IPS DF 6.9 (cell line): Measurements from ENCODE around the gene PNMA6E.
"Not testable (repeated sequence)": the region's sequence is repeated elsewhere in the genome, so short reads cannot be mapped to it uniquely, and the experiment has no call there.

Experiments used
- DNase-seq: peaks from one replicate; pipeline ENCODE4 v3.0.0-alpha.2; 2013; ENCODE audit warnings: low read depth, low spot score
- H3K27ac ChIP-seq: one replicate; pipeline ENCODE4 v1.5.1; 2013; ENCODE audit warnings: low read length, control low read depth
- H3K27me3 ChIP-seq: 2 replicates; pipeline ENCODE4 v1.6.1; 2013; ENCODE audit warnings: mild to moderate bottlenecking, low read length; ENCODE audit not compliant: control insufficient read depth, insufficient read depth
- H3K36me3 ChIP-seq: 2 replicates; pipeline ENCODE4 v1.6.1; 2013; ENCODE audit warnings: low read length; ENCODE audit not compliant: control insufficient read depth, insufficient read depth
- H3K4me1 ChIP-seq: 2 replicates; pipeline ENCODE4 v1.6.1; 2013; ENCODE audit warnings: low read length; ENCODE audit not compliant: control insufficient read depth, insufficient read depth
- H3K4me3 ChIP-seq: 2 replicates; pipeline ENCODE4 v1.5.1; 2013; ENCODE audit warnings: mild to moderate bottlenecking, low read length
- H3K9me3 ChIP-seq: 2 replicates; pipeline ENCODE4 v1.6.1; 2013; ENCODE audit warnings: low read length, inconsistent platforms; ENCODE audit not compliant: control insufficient read depth, insufficient read depth
- WGBS: extraction: QIAGEN DNeasy Blood & Tissue Kit; methylation state at CpG from one replicate; pipeline ENCODE4 v1.1.7; 2013; ENCODE audit warnings: mixed read lengths, missing lambda C conversion rate; ENCODE audit not compliant: insufficient read length, insufficient coverage; 5-methylcytosine and 5-hydroxymethylcytosine counted together

Gene PNMA6E

DNA sequence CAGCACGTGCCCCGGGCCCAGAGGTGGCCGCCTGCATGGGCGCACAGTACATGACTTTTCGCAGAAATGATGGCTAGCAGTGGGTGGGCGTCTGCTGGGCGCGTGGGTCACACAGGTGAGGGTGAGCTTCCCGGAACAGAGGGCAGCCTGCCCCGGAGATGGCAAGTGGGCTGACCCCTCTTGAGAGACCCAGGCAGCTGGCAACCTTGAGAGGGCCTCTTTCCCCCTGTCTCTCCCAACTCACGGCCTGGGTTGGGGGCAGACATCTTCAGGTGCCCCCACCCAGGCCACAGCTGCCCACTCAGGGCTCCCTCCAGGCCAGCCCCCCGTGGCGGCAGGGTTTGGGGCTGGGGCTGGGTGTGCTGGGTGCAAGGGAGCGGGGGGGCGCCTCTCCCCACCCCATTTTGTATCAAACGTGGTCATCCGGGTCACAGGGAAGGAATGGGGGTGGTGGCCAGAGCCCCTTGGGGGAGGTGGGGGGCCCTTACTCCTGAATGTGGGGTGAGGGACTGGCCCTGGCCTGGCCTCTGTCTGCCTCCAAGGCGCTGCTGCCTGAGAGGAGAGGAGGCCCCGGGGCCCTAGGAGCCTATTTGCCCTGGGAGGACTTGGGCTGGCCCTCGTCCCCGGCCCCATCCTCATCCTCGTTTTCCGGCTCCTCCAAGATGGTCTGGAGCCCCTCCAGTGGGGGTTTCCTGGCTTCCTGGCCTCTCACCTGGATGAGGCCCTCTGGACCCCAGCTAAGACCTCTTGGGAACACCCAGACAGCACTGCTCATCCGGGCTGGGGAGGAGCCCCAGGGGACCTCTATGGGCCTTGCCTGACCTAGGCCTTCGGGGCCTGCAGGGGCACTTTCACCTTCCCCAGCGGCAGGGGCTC is 4.6 kb downstream of the PNMA6E start:
- peaks cover 1% of the 10 kb centered on the region; the same call in 1 of the 2 replicates for H3K4me1 ChIP-seq
- H3K27ac ChIP-seq = no peak overlapping the region
- H3K9me3 ChIP-seq = no peaks in the 10 kb centered on the region
- H3K27me3 ChIP-seq = no peaks in the 10 kb centered on the region
- no CpG with 5 or more reads among the region's 26 CpGs for WGBS
- H3K36me3 ChIP-seq = no peaks in the 10 kb centered on the region
- no peak overlapping the region for H3K4me3 ChIP-seq
- no peak for DNase-seq

DNA sequence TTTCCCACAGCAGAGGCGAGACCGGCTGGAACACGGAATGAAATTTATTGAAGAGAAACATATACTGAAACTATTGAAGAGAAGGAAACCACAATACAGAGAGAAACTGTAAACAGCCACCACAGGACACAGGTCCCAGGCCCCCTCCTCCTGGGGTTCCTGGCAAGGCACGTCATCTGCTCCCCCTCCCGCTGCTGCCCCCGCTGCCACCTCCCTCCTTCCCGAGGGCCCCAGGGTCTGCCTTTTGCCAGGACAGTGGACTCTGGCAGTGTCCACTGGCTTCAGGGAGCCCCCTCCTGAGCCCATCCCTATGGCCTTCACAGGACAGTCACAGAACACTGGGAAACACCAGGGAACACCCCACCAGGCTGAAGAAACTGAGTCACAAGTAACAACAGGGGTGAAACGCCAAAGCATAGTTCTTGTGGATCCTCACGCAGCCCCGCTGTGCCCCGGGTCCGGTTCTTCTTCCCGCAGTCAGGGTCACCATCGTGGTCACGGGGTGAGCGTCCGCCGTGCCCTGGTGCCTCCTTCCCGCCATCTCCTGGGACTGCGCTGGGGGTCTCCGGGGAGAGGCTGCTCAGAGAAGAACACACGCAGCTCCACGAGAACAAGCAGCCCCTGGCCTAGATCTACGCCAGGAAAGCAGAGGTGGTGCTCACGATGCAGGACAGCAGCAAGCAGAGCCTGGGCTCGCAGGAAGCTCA is 5.4 kb downstream of the PNMA6E start:
- H3K4me3 ChIP-seq = no peak overlapping the region
- no peaks in the 10 kb centered on the region; the same call in 1 of the 2 replicates for H3K36me3 ChIP-seq
- no peak for DNase-seq
- no peaks in the 10 kb centered on the region for H3K27me3 ChIP-seq
- WGBS = no CpG with 5 or more reads among the region's 26 CpGs
- H3K4me1 ChIP-seq = peaks cover 1% of the 10 kb centered on the region; the same call in 1 of the 2 replicates
- H3K27ac ChIP-seq = no peak overlapping the region
- no peaks in the 10 kb centered on the region for H3K9me3 ChIP-seq

DNA sequence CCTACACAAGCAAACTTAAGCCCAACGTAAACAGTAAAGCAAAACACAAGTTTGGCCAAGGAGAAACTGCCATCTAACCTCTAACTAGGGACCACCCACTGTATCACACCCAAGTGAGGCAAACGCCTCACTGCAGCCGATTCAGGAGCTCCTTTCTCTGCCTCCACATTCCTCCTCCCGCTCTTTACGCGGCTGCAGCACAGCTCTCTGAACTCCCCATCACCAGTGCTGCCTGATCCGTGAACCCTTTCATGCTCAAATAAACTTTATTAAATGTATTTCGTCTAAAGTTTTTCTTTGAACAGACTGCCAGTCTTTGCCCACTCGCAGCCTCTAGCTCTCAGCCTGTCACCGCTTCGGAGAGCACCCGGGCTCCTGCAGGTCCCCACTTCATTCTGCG is 6.5 kb downstream of the PNMA6E start:
- no CpG with 5 or more reads among the region's 13 CpGs for WGBS
- DNase-seq = no peak

DNA sequence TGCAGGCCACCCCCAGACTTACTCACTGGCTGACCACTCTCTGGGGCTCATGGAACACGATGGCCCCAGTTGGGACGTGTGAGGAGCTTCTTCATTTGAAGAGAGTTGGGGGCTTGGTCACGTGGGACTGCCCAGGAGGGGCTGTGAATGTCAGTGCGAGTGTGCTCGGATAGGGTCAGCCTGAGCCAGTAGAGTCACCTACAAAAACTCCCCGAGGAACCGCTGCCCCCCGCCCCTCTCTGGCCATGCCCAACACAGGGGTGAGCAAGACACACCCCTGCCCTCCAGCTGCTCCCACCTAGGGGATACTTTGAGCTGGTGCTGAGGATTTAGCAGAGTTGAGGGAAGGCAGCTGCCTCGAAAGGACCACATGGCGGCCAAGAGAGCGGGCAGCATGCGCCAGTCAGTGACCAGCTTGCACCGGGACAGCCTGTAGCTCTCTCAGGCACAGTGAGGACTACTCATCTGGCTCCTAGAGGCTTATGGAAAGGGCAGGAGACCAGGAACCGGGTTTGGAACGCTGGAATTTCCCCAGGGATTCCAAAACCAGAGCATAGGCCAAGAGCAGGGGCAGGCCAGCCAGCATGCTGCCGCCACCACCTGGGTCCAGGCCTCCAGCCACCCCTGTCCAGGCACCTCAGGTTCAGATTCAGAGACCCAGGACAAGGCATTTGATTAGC is 8.4 kb downstream of the PNMA6E start:
- H3K36me3 ChIP-seq = no peaks in the 10 kb centered on the region; the same call in 1 of the 2 replicates
- no peak overlapping the region for H3K27ac ChIP-seq
- no CpG with 5 or more reads among the region's 16 CpGs for WGBS
- no peaks in the 10 kb centered on the region for H3K27me3 ChIP-seq
- H3K9me3 ChIP-seq = no peaks in the 10 kb centered on the region
- no peak for DNase-seq
- no peaks in the 10 kb centered on the region for H3K4me1 ChIP-seq
- no peak overlapping the region for H3K4me3 ChIP-seq

More for the DNA sequence above, 6.5 kb downstream of the PNMA6E start:
- Histone ChIP-seq H3K36me3 (no peaks in the 10 kb centered on the region; the same call in 1 of the 2 replicates), H3K27me3 (no peaks in the 10 kb centered on the region), H3K9me3 (no peaks in the 10 kb centered on the region), H3K4me3 (no peak overlapping the region), H3K27ac (no peak overlapping the region), H3K4me1 (no peaks in the 10 kb centered on the region)

DNA sequence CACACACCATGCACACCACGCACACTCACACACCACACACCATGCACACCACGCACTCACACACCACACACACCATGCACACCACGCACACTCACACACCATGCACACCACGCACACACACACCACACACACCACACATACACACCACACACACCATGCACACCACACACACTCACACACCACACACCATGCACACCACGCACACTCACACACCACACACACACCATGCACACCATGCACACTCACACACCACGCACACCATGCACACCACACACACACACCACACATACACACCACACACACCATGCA is 11.7 kb downstream of the PNMA6E start:
- WGBS = no CpG with 5 or more reads among the region's 6 CpGs
- not testable (repeated sequence) for H3K9me3 ChIP-seq, H3K27ac ChIP-seq, H3K4me1 ChIP-seq, DNase-seq, H3K27me3 ChIP-seq, H3K36me3 ChIP-seq, H3K4me3 ChIP-seq

DNA sequence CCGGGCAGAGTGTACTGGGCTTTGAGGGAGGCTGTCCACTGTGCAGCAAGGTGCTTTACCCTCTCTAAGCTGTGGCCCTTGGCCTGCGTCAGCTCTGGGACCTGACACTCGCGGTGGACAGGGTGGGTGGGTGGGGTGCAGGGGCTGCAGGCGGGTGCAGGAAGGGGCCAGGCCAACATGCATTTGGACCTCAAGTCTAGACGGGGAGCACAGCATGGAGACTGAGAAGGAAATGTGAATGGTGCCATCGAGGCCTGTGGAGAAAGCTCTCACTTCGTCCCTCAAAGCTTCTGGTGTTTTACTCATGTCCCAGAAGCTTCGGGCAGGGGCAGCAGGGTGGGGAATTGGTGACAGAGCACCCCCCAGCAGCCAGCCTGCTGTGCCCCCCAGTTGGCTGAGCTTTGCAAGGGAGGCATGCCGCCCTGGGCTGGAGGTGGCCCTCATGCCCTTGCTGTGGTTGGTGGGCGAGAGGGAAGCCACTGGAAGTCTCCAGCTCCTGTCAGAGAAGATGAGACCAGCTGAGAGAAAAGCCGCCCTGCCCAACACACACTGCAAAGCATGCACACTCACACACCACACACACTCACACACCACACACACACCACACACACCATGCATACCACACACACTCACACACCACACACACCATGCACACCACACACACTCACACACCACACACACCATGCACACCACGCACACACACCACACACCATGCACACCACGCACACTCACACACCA is 12.3 kb downstream of the PNMA6E start:
- no peaks in the 10 kb centered on the region for H3K9me3 ChIP-seq
- no peak overlapping the region for H3K4me3 ChIP-seq
- H3K4me1 ChIP-seq = no peaks in the 10 kb centered on the region
- H3K27me3 ChIP-seq = no peaks in the 10 kb centered on the region
- no peak for DNase-seq
- WGBS = no CpG with 5 or more reads among the region's 14 CpGs
- H3K36me3 ChIP-seq = no peaks in the 10 kb centered on the region; the same call in 1 of the 2 replicates
- no peak overlapping the region for H3K27ac ChIP-seq

DNA sequence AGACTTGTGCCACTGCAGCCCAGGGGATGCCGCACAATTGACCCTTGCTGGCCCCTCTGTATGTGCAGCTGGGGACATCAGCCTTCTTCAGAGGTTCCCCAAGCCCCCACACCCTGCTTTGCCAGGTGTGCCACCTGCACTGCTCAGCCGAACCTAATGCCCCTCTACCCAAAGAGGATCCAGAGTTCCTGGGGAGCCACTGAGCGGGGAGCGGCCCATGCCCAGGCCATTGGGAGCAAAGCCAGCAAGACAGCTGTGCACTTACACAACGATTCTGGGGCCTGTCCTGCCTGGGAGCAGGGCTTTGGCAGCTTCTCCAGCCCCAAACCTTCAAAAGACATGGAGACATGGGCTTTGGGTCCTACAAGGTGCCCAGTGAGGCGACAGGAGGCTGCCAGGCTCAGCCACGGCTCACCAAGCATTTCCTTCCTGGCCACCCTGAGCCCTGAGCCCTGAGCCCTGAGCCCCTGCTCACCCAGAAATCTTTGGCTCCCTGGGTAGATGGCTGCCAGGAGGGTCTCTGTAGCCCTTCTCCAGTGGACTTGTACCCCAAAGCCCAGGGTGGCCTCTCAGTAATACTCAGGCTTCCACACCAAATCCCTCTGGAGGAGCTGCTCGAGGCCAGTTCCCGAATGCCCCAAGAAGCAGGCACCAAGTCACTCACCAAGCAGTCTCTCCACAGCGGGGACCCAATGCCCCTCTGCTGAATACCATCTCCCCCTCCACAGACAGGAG is 13.0 kb downstream of the PNMA6E start:
- no peaks in the 10 kb centered on the region for H3K4me1 ChIP-seq
- H3K4me3 ChIP-seq = no peak overlapping the region
- H3K27ac ChIP-seq = no peak overlapping the region
- no peaks in the 10 kb centered on the region; the same call in 1 of the 2 replicates for H3K36me3 ChIP-seq
- no peaks in the 10 kb centered on the region for H3K9me3 ChIP-seq
- DNase-seq = no peak
- no CpG with 5 or more reads among the region's 10 CpGs for WGBS
- no peaks in the 10 kb centered on the region for H3K27me3 ChIP-seq

DNA sequence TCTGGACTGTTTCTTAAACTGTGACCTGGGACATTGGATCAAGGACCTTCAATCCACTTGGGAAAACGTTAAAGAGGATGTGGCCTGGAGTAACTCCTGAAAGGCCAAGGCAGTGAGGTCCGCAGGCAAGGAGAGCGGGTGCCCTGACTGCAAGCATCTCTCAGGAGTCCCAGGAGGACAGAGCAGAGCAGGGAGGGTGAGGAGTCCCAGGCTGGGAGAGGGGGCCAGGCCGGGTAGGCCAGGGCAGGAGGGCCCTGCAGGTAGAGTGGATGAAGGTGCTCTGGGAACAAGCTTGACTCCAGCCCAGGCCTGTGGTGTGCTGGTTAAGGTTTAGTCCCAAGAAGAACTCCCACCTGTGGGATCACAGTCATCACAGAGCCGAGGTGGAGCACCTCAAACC is 13.8 kb downstream of the PNMA6E start:
- no peaks in the 10 kb centered on the region for H3K9me3 ChIP-seq
- no peaks in the 10 kb centered on the region for H3K4me1 ChIP-seq
- H3K27me3 ChIP-seq = no peaks in the 10 kb centered on the region
- H3K27ac ChIP-seq = no peak overlapping the region
- H3K4me3 ChIP-seq = no peak overlapping the region
- H3K36me3 ChIP-seq = no peaks in the 10 kb centered on the region; the same call in 1 of the 2 replicates
- WGBS = no CpG with 5 or more reads among the region's 5 CpGs
- DNase-seq = no peak

DNA sequence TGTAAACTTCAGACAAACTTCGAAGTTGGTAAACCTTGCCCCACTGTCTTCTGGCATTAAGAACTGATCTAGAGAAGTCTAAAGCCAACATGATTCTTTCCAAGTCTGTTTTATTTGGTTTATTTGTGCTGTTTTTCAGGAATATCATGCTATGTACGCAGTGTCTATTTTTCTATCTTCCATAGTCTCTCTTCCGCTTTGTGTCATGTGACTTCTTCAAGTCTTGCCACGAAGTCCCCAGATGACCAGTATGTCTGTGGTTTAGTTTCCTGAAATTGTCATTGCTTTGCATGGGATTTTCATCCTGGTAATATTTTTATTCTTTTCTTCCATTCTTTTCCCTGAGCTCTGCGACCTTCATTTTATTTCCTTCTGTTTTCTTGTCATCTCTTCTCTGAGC is 15.1 kb downstream of the PNMA6E start:
- Histone ChIP-seq H3K27ac (no peak overlapping the region), H3K4me3 (no peak overlapping the region), H3K36me3 (no peaks in the 10 kb centered on the region), H3K27me3 (no peaks in the 10 kb centered on the region), H3K4me1 (no peaks in the 10 kb centered on the region), H3K9me3 (no peaks in the 10 kb centered on the region)
- DNase-seq = no peak
- no CpG with 5 or more reads among the region's 5 CpGs for WGBS
